ENCODE data around the gene PITX1.
A peak's percentile ranks its signal among the peaks of the same experiment; 100 is the strongest.
"Not testable (repeated sequence)": the region's sequence is repeated elsewhere in the genome, so short reads cannot be mapped to it uniquely, and the experiment has no call there.

The PITX1 gene

DNA sequence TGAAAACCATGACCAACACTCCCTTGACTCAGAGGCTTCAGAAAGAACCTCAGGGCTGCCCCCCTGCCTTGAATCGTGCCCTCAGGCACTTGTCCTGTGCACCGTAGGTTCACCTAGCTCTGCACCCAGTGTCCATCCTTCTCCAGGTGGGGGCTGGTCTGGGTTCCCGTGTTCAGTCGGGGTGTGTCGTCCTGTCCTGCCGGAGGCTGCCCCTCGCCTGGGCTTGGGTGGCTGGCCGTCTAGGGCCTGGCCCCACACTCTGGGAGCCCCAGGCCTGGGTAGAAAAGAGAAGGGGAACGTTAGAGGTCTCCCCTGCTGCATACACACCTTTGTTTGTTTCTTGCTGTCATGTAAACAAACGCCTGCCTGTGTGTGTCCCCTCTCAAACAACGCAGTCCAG lies 37.0 kb downstream of the PITX1 start:
- no peaks in the 10 kb centered on the region for H3K9me3 ChIP-seq (ENCODE audit: insufficient read depth, low read depth, low read length)
- no peaks in the 10 kb centered on the region for H3K27me3 ChIP-seq (ENCODE audit: insufficient read depth, low read length)
- no peak overlapping the region for H3K27ac ChIP-seq (ENCODE audit: low read length)
- no peaks in the 10 kb centered on the region for H3K4me1 ChIP-seq (ENCODE audit: insufficient read depth, low read length)
- H3K4me3 ChIP-seq (ENCODE audit: low read length) = no peak overlapping the region
- H3K36me3 ChIP-seq (ENCODE audit: insufficient read depth, low read depth, low read length) = no peaks in the 10 kb centered on the region
- no peak overlapping the region for H3K9ac ChIP-seq (ENCODE audit: low read depth, low read length)

DNA sequence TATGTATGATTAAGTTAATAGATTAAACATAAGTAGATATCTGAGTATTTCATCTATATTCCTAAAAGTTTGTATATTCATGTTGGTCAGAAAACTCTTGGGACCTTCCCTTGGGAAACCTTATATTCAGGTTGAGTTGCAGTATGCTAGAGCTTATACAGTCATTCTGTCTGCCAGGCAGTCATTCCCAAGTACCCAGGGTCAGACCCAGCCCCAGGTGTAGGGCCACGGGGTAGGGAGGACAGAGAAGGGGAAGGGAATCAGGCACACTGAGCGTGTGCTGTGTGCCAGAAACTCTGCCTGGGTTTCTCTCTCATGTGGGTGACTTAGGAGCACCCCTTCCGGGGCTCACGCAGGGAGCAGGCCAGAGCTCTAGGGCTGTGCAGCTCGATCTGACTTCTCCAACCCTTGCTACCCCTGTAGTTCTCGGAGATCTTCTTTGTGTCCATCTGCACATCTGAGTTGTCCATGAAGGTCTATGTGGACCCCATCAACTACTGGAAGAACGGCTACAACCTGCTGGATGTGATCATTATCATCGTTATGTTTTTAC lies 38.1 kb downstream of the PITX1 start:
- Histone ChIP-seq H3K4me1 (ENCODE audit: insufficient read depth, low read length) (no peaks in the 10 kb centered on the region), H3K9me3 (ENCODE audit: insufficient read depth, low read depth, low read length) (no peaks in the 10 kb centered on the region; the same call in 1 of the 2 replicates), H3K27ac (ENCODE audit: low read length) (no peak overlapping the region), H3K4me3 (ENCODE audit: low read length) (no peak overlapping the region), H3K36me3 (ENCODE audit: insufficient read depth, low read depth, low read length) (no peaks in the 10 kb centered on the region), H3K27me3 (ENCODE audit: insufficient read depth, low read length) (no peaks in the 10 kb centered on the region), H3K9ac (ENCODE audit: low read depth, low read length) (no peak overlapping the region)

DNA sequence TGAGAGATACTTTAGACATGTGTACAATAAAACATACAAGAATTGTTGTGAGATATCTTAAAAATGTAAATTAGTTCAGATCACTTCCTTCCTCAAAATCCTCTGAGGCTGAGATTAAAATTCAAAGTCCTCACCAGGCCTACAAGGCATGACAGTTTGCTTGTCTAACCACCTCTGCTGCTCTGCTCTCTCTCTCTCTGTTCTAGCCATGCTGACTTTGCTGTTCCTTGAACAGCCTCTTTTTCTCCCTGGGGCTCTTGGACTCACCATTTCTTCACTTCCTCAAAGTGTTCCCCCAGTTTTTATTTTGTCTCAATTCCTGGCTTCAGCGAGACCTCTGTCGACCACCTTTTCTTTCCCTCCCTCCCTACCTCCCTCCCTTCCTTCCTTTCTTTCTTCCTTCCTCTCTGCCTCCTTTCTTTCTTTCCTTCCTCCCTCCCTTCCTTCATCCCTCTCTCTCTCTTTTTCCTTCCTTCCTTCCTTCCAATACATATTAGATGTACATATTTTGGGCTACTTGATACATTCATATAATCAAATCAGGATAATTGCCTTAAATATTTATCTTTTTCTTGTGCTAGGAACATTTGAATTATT lies 39.4 kb downstream of the PITX1 start:
- Histone ChIP-seq H3K27me3 (ENCODE audit: insufficient read depth, low read length) (no peaks in the 10 kb centered on the region), H3K9ac (ENCODE audit: low read depth, low read length) (no peak overlapping the region), H3K4me3 (ENCODE audit: low read length) (no peak overlapping the region), H3K27ac (ENCODE audit: low read length) (no peak overlapping the region), H3K36me3 (ENCODE audit: insufficient read depth, low read depth, low read length) (no peaks in the 10 kb centered on the region), H3K4me1 (ENCODE audit: insufficient read depth, low read length) (peaks cover 8% of the 10 kb centered on the region; the same call in 1 of the 2 replicates), H3K9me3 (ENCODE audit: insufficient read depth, low read depth, low read length) (no peaks in the 10 kb centered on the region; the same call in 1 of the 2 replicates)

DNA sequence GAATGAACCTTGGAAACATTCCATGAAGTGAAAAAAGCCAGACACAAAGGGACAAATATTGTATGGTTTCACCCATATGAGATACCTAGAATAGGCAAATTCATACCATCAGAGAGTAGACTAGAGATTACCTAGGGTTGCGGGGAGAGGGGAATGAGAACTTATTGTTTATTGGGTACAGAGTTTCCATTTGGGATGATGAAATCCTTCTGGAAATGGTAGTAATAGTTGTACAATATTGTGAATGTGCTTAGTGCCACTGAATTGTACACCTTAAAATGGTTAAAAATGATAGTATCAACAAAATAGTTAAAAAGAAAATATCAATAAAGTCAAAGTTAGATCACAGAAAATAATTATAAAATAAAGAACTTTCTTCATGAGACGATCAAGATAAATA lies 40.9 kb downstream of the PITX1 start:
- Histone ChIP-seq H3K27me3 (ENCODE audit: insufficient read depth, low read length) (no peaks in the 10 kb centered on the region), H3K9me3 (ENCODE audit: insufficient read depth, low read depth, low read length) (no peaks in the 10 kb centered on the region; the same call in 1 of the 2 replicates)

DNA sequence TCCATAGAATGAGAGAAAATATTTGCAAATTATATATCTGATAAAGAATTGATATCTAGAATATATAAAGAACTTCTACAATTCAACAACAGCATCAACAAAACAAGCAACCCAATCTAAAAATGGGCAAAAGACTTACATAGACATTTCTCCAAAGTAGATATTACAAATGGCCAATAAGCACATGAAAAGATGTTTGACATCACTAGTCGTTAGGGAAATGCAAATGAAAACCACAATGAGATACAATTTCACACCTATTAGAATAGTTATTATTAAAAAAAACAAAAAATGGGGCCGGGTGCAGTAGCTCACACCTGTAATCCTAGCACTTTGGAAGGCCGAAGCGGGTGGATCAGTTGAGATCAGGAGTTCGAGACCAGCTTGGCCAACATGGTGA lies 41.9 kb downstream of the PITX1 start:
- Histone ChIP-seq H3K9ac (ENCODE audit: low read depth, low read length) (no peak overlapping the region), H3K36me3 (ENCODE audit: insufficient read depth, low read depth, low read length) (no peaks in the 10 kb centered on the region), H3K4me1 (ENCODE audit: insufficient read depth, low read length) (peaks cover 15% of the 10 kb centered on the region; the same call in 1 of the 2 replicates), H3K27ac (ENCODE audit: low read length) (no peak overlapping the region), H3K27me3 (ENCODE audit: insufficient read depth, low read length) (no peaks in the 10 kb centered on the region), H3K9me3 (ENCODE audit: insufficient read depth, low read depth, low read length) (no peaks in the 10 kb centered on the region; the same call in 1 of the 2 replicates), H3K4me3 (ENCODE audit: low read length) (no peak overlapping the region)

More for the DNA sequence above, 40.9 kb downstream of the PITX1 start:
- Histone ChIP-seq H3K27ac (ENCODE audit: low read length) (no peak overlapping the region), H3K9ac (ENCODE audit: low read depth, low read length) (no peak overlapping the region), H3K4me1 (ENCODE audit: insufficient read depth, low read length) (peaks cover 15% of the 10 kb centered on the region; the same call in 1 of the 2 replicates), H3K36me3 (ENCODE audit: insufficient read depth, low read depth, low read length) (no peaks in the 10 kb centered on the region), H3K4me3 (ENCODE audit: low read length) (no peak overlapping the region)

DNA sequence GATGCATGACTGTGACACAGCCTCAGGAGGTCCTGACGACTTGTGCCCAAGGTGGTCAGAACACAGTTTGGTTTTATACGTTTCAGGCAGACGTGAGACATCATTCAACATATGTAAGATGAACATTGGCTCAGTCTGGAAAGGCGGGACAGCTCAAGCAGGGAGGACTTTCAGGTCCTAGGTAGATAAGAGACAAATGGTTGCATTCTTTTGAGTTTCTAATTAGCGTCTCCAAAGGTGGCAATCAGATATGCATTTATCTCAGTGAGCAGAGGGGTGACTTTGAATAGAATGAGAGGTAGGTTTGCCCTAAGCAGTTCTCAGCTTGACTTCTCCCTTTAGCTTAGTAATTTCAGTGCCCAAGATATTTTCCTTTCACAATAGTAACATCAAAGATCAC lies 43.8 kb downstream of the PITX1 start:
- not testable (repeated sequence) for H3K36me3 ChIP-seq (ENCODE audit: insufficient read depth, low read depth, low read length); H3K9ac ChIP-seq (ENCODE audit: low read depth, low read length); H3K27ac ChIP-seq (ENCODE audit: low read length); H3K9me3 ChIP-seq (ENCODE audit: insufficient read depth, low read depth, low read length); H3K27me3 ChIP-seq (ENCODE audit: insufficient read depth, low read length)
- Histone ChIP-seq H3K4me1 (ENCODE audit: insufficient read depth, low read length) (peaks cover 15% of the 10 kb centered on the region; the same call in 1 of the 2 replicates), H3K4me3 (ENCODE audit: low read length) (0 out of 2 replicates have a peak overlapping the region, but pooled peaks have one; percentile 24)

DNA sequence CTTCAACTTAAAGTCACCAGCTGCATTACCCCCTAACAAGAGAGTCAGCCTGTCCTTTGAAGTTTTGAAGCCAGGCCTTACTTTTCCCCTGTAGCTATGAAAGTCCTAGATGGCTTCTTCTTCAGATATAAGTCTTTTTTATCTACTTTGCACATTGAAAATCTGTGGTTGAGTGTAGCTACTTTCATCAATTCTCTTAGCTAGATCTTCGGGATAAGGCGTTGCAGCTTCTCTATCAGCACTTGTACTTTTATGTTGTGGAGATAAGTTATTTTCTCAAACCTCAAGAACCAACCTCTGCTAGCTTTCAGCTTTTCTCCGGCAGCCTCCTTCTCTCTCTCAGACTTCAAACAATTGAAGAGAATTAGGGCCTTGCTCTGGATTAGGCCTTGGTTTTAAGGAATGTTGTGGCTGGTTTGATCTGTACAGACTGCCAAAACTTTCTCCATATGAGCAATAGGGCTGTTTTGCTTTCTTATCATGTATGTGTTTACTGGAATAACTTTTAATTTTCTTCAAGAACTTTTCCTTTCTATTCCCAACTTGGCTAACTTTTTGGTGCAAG lies 44.7 kb downstream of the PITX1 start:
- Histone ChIP-seq H3K9ac (ENCODE audit: low read depth, low read length) (no peak overlapping the region), H3K27ac (ENCODE audit: low read length) (no peak overlapping the region), H3K4me1 (ENCODE audit: insufficient read depth, low read length) (peaks cover 15% of the 10 kb centered on the region; the same call in 1 of the 2 replicates), H3K9me3 (ENCODE audit: insufficient read depth, low read depth, low read length) (no peaks in the 10 kb centered on the region; the same call in 1 of the 2 replicates), H3K4me3 (ENCODE audit: low read length) (no peak overlapping the region), H3K36me3 (ENCODE audit: insufficient read depth, low read depth, low read length) (no peaks in the 10 kb centered on the region), H3K27me3 (ENCODE audit: insufficient read depth, low read length) (no peaks in the 10 kb centered on the region)

DNA sequence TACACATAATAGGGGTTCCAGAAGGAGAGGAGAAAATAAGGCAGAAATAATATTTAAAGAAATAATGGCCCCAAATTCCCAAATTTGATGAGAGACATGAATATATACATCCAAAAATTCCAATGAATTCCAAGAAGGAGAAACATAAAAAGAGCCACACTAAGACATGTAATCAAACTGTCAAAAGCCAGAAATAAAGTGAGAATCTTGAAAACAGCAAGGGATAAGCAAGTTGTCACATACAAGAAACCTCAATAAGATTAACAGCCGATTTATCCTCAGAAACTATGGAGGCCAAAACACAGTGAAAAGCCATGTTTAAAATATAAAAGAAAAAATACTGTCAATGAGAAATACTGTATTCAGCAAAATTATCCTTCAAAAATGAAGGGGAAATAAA lies 51.8 kb downstream of the PITX1 start:
- Histone ChIP-seq H3K27me3 (ENCODE audit: insufficient read depth, low read length) (no peaks in the 10 kb centered on the region), H3K9me3 (ENCODE audit: insufficient read depth, low read depth, low read length) (peaks cover 45% of the 10 kb centered on the region), H3K4me1 (ENCODE audit: insufficient read depth, low read length) (no peaks in the 10 kb centered on the region), H3K4me3 (ENCODE audit: low read length) (no peak overlapping the region), H3K36me3 (ENCODE audit: insufficient read depth, low read depth, low read length) (no peaks in the 10 kb centered on the region), H3K9ac (ENCODE audit: low read depth, low read length) (no peak overlapping the region), H3K27ac (ENCODE audit: low read length) (no peak overlapping the region)

DNA sequence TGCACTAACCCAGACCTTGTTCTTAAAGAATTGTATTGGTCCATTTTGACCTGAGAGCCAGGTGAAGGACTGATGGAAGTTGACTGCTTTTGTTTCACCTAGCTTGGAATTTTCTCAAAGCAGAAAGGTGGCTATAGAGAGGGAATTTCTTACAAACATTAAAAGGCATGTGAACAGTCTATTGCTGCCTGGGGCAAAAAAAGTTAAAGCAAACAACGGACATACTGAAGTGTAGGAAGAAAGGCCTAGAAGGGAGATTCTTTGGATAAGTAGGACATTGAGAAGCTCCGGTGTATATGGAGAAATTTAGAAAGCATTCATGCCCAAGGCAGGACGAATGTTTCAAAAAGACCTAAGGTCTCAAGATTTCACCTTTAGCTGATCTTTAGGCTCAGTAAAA lies 54.6 kb downstream of the PITX1 start:
- no peak overlapping the region for H3K9ac ChIP-seq (ENCODE audit: low read depth, low read length)
- no peaks in the 10 kb centered on the region for H3K36me3 ChIP-seq (ENCODE audit: insufficient read depth, low read depth, low read length)
- H3K27ac ChIP-seq (ENCODE audit: low read length) = no peak overlapping the region
- no peak overlapping the region for H3K4me3 ChIP-seq (ENCODE audit: low read length)
- H3K27me3 ChIP-seq (ENCODE audit: insufficient read depth, low read length) = no peaks in the 10 kb centered on the region
- peaks cover 59% of the 10 kb centered on the region for H3K9me3 ChIP-seq (ENCODE audit: insufficient read depth, low read depth, low read length)
- no peaks in the 10 kb centered on the region for H3K4me1 ChIP-seq (ENCODE audit: insufficient read depth, low read length)

Data from iPS-20b (cell line).